HG03460 (cell line): ENCODE results near the gene TINAGL1.

Experiments used
- ATAC-seq: cut with Tn5 transposase; IDR thresholded peaks from one replicate; pipeline ENCODE4 v1.9.1; 2021; ENCODE audit not compliant: unreplicated experiment

The TINAGL1 gene

DNA sequence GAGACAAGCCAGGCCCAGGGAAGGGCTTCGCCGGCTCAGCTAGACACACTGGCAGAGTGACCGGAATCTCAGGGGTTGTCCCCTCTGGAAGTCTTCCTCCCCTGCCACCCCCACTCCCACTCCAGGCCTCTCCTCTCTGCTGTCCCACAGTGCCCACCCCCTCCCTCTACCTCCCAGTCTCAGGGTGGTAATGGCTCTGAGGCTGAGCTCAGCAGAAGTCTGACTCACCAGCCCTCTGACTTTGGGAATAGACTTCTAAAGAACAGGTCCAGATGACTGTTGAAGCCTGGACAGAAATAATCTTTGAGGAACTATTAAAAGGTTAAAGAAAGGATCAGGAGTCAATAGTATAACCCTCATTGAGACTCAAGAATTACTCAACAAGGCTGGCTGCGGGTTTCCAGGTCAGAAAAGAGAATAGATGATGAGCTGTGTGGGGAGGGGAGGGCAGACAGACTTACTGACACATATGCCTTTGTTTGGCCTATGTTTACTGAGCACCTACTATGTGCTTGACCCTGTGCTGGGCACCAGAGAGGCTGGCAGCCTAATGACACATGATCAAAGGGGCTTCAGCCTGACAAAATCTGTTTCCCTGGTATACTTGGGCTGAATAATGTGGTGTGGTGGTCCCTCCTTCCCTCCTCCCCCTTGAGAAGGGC is 49.4 kb downstream of the TINAGL1 start:
- ATAC-seq, result no peak

DNA sequence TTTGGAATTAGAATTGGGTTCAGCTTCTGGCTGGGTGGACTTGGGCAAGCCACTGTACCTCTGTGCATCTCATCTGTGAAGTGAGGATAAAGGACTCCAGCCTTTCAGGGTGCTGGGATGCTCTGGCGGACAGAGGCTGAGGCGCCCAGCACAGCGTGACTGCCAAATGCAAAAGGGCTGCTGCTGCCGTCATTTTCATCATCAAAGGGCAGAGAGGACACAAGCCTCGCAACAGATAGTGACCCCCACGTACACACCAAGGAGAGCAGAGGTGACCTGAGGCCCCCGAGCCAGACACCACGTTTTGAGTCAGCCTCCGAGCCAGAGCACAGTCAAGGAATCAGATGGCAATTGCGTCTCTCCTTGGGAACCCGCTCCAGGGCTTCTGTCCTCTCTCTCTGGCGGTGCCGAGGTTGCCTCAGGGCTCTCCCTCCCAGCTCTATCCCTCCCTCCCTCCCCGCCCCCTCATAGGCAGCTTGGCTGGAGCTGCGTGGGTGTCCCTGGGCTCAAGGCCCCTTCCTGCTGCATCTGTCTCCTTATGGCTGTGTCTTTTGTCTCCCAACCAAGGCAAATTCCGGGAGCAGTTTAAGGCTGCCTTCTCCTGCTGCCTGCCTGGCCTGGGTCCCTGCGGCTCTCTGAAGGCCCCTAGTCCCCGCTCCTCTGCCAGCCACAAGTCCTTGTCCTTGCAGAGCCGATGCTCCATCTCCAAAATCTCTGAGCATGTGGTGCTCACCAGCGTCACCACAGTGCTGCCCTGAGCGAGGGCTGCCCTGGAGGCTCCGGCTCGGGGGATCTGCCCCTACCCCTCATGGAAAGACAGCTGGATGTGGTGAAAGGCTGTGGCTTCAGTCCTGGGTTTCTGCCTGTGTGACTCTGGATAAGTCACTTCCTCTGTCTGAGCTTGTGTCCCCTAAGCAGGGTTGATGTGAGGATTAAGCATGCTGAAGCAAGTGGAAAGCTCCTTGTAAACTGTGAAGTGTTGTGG is 50.2 kb downstream of the TINAGL1 start:
- ATAC-seq, result no peak

DNA sequence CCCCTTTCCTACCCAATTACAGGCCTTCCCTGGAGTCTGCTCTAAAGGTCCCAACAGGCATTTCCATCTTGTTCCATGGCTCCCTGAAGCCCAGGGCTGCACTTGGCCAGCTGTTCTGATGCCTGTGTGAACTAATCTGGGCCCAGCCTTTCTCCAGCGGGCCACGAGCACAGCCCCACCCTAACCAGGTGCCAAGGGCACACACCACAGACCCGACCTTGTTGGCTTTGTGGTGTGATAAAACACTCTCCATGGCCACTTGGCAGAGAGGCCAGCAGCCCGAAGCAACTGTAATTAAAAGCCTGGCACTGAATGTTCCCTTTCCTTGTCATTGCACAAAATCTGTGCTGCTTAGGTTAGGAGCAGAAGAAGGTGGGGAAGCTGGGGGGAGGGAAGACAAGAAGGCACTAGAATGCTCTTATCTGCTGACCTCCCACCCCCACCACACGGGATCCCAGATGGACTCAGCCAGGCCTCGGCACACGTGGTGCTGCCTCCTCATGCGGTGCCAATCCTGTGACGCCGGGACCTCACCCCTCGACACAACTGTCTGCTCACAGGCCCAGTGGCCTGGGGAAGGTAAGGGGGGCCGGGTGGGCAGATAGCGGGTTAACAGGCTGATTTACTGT is 51.1 kb downstream of the TINAGL1 start:
- no peak for ATAC-seq

DNA sequence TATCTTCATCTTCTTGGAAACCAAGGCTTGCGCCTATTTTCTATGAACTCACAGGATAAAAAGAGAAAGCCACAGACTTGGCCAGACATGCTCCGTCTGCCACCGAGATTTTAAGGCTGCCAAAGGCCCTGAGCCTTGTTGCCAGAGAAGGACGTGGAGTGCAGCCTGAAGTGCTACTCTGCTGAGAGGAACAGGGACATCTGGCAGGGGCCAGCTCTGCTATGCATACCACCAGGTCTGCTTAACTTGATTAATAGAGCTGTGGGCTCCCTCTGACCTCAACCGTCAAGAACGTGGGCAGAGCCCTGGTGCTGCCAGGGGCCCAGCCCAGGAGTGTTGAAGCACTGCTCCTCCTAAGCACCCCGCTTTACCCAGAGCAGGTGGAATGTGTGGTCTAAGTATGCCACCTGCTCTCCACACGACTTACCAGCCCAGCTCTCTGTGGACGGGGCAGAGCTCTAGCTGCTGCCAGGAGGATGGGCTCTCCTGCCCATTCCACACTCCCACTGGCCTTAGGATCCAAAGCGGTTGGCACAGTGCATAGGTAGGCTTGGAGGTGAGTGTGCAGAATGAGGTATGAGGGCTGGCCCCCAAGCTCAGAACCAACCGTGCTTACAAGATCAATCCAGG is 51.7 kb downstream of the TINAGL1 start:
- ATAC-seq, result no peak

DNA sequence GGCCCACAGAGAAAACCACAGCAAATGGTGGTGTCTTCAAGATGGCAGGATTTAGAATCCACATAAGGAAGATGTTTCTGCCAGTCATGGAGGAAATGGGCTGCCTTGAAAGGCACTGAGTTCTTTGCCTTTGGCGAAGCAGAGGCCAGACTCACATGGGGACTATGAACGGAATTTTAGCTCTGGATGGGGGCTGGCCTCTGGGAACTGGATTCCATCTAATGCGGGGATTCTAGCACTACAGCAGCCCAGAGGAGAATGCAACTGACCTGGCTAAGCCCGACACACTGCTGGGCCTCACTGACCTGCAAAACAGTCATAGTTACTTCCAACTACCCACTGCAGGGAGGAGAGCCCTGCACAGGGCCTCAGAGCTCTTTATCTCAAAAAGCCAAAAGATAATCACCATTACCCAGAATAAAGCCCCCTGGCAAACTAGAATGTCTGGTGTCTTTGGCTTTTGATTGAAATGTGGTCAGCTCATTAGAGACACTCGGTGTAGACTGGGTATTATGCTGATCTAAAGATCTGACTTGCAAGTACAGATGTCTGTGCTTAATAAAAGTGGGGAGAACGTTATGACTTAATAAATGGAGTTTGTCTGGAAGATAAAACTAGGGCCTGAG is 52.7 kb downstream of the TINAGL1 start:
- ATAC-seq, result no peak

DNA sequence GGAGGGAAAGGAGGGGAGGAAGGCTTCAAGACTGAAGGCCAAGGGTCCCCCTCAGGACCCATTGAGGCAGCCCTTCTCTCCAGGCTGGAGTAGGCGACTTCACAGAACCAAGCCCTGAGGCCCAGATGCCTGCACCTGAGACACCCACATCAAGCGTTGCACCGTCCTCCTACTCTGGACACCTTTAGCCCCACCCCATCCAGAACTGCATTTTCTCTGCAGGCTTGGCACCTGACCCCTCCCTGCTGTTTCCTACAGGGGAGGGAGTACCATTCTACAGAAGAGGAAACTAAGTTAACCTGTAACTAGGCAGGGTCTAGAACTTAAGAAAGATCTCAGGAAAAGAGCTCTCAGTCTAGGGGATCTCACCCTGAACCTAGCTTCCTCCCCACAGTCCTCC is 56.3 kb downstream of the TINAGL1 start:
- ATAC-seq, result no peak

DNA sequence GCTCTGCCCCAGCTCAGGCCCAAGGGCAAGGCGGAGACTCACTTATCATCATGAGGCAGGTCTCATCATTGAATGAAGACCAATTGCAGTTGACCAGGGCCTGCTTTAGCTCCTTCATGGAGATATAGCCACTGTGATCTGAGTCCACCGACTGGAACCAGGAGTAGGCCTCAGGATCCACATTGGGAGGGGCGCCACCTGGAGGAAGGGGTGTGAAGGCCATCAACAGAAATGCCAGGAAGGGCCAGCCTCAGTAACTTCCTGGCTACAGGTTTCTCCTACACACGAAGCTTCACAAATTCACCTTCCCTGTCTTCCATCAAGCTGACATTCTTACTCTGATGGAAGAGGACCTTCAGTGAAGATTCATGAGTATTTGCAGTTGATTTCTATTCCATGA is 56.8 kb downstream of the TINAGL1 start:
- no peak for ATAC-seq
